Ovary (tissue), 3 donors: Measurements from ENCODE around the gene PTPRG.

ENCODE experiments used
- EP300 ChIP-seq: sonication (generic); formaldehyde crosslinking; IDR thresholded peaks from one replicate; pipeline ENCODE4 v1.6.1; 2017; ENCODE audit warnings: antibody characterized with exemption
- POLR2A ChIP-seq: fragments of 450-650 bp; IDR thresholded peaks from one replicate; pipeline ENCODE4 v1.6.1; 2017; ENCODE audit warnings: antibody characterized with exemption, mild to moderate bottlenecking, moderate library complexity
- TF ChIP-seq, protein P1 (sequence below), 3 donors: fragments of 450-650 bp in 2 of 3; fragments of 200-600 bp in 1 of 3; IDR thresholded peaks; one replicate each; pipeline versions ENCODE4 v1.5.1 to v1.8.0; 2016 to 2022; ENCODE audit warnings: antibody characterized with exemption in 3 of 3, mild to moderate bottlenecking in 1 of 3
- donor health status: DM: no; HTN: no; CAD: no.

DNA sequence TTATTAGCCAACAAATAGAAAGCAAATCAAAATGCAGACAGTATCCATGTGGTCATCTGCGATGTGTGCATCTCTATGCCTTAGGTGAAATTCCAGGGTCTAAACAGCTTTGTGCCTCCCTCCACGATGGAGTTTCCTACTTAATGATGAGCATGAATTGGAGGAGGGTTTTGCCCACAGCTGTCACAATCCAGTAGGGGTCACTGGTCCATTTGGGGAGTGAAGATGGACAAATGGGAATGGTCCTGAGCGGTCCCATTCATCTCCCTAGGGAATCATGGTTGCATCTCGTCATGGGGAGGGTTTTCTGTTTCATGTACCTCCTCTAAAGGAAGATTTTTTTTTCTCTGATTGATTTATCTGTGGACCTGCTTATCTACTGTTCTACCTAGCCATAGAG lies 358.0 kb downstream of the PTPRG start:
- TF ChIP-seq POLR2A (no peak), EP300 (no peak)
- TF ChIP-seq, protein P1, sequence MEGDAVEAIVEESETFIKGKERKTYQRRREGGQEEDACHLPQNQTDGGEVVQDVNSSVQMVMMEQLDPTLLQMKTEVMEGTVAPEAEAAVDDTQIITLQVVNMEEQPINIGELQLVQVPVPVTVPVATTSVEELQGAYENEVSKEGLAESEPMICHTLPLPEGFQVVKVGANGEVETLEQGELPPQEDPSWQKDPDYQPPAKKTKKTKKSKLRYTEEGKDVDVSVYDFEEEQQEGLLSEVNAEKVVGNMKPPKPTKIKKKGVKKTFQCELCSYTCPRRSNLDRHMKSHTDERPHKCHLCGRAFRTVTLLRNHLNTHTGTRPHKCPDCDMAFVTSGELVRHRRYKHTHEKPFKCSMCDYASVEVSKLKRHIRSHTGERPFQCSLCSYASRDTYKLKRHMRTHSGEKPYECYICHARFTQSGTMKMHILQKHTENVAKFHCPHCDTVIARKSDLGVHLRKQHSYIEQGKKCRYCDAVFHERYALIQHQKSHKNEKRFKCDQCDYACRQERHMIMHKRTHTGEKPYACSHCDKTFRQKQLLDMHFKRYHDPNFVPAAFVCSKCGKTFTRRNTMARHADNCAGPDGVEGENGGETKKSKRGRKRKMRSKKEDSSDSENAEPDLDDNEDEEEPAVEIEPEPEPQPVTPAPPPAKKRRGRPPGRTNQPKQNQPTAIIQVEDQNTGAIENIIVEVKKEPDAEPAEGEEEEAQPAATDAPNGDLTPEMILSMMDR (IDR thresholded peaks at IDR 0.05), result no peak
